A549 (cell line): ENCODE measurements around the gene CADM4. TPM values are rescaled to one million over a fixed set of nuclear protein-coding genes. Genes with fewer than 3 reads are reported as not detected.
A peak's percentile ranks its signal among the peaks of the same experiment; 100 is the strongest.
"Not testable (repeated sequence)": the region's sequence is repeated elsewhere in the genome, so short reads cannot be mapped to it uniquely, and the experiment has no call there.

ENCODE experiments used
- ATAC-seq, 2 experiments: fragments of 200-7000 bp in 1 of 2; fragments of >200 bp in 1 of 2; cut with Nextera tagmentation in 1 of 2; cut with Tn5 transposase in 1 of 2; 3 replicates each; pipeline versions ENCODE4 v1.8.0 to v1.9.1; 2018 to 2020; ENCODE audit warnings: mild to moderate bottlenecking in 1 of 2, moderate library complexity in 1 of 2
- CTCF ChIA-PET: fragments of 300-600 bp; sonication (Branson Sonifier 250); formaldehyde crosslinking; extraction: SDS; loops from one replicate; lab custom pipeline; 2021; ENCODE audit warnings: antibody characterized with exemption, inconsistent platforms; lab: Yijun Ruan, JAX
- POLR2A ChIA-PET: fragments of 350-600 bp; formaldehyde crosslinking; extraction: SDS; loops from one replicate; lab custom pipeline; 2021; ENCODE audit warnings: antibody characterized with exemption, inconsistent platforms; lab: Yijun Ruan, JAX
- DNase-seq, 2 experiments: peaks; one replicate each; pipeline versions ENCODE4 v3.0.0 to v3.0.0-alpha.2; 2011 to 2016; ENCODE audit warnings: low read depth in 1 of 2, low spot score in 1 of 2
- FAIRE-seq: peaks from 2 replicates; lab custom pipeline; 2011; peaks lifted over from hg19 to GRCh38; lab: Jason Lieb, UNC
- H3K27ac ChIP-seq, 2 experiments: fragments of >200 bp; sonication (Bioruptor Twin); formaldehyde crosslinking; 3 replicates each; pipeline ENCODE4 v1.5.1; 2016 to 2017
- H3K4me1 ChIP-seq: fragments of >200 bp; sonication (Bioruptor Twin); formaldehyde crosslinking; 3 replicates; pipeline ENCODE4 v1.6.1; 2016
- H3K4me2 ChIP-seq: fragments of >200 bp; sonication (Bioruptor Twin); formaldehyde crosslinking; 3 replicates; pipeline ENCODE4 v1.6.1; 2016
- H3K4me3 ChIP-seq: fragments of >200 bp; sonication (Bioruptor Twin); formaldehyde crosslinking; 3 replicates; pipeline ENCODE4 v1.5.1; 2016
- H3K9me3 ChIP-seq: fragments of >200 bp; sonication (Bioruptor Twin); formaldehyde crosslinking; 3 replicates; pipeline ENCODE4 v1.6.1; 2016
- BHLHE40 ChIP-seq: IDR thresholded peaks from 2 replicates; pipeline ENCODE4 v1.6.1; 2012; ENCODE audit warnings: low read depth, low read length, inconsistent platforms
- CBX8 ChIP-seq: fragments of 200-600 bp; sonication (generic); IDR thresholded peaks from 2 replicates; pipeline ENCODE4 v1.6.1; 2016
- ESRRA ChIP-seq: fragments of 150-350 bp; IDR thresholded peaks from 2 replicates; pipeline ENCODE4 v1.6.1; 2014; ENCODE audit warnings: mild to moderate bottlenecking, low read length, borderline replicate concordance
- HDAC2 ChIP-seq: fragments of 200-600 bp; sonication (generic); IDR thresholded peaks from 2 replicates; pipeline ENCODE4 v1.6.1; 2016
- HEYL ChIP-seq: fragments of 250-450 bp; sonication (Bioruptor Pico); IDR thresholded peaks from 2 replicates; pipeline ENCODE4 v1.8.0; 2021; ENCODE audit warnings: mild to moderate bottlenecking, moderate library complexity
- HOXA7 ChIP-seq: fragments of 250-450 bp; sonication (Bioruptor Pico); IDR thresholded peaks from 2 replicates; pipeline ENCODE4 v1.5.0; 2020; ENCODE audit warnings: mild to moderate bottlenecking, moderate library complexity
- HOXB5 ChIP-seq: fragments of 250-450 bp; sonication (Bioruptor Pico); IDR thresholded peaks from 2 replicates; pipeline ENCODE4 v1.5.0; 2020; ENCODE audit warnings: mild to moderate bottlenecking, moderate library complexity
- JUNB ChIP-seq: fragments of >200 bp; sonication (Bioruptor Twin); formaldehyde crosslinking; IDR thresholded peaks from 2 replicates; pipeline ENCODE4 v1.6.1; 2016
- KDM1A ChIP-seq: fragments of 200-600 bp; sonication (generic); IDR thresholded peaks from 2 replicates; pipeline ENCODE4 v1.6.1; 2016; ENCODE audit warnings: low read depth, mild to moderate bottlenecking
- KDM5A ChIP-seq: fragments of 200-600 bp; sonication (generic); IDR thresholded peaks from 2 replicates; pipeline ENCODE4 v1.6.1; 2016; ENCODE audit warnings: antibody characterized with exemption, mild to moderate bottlenecking
- MAFK ChIP-seq: fragments of 450-650 bp; IDR thresholded peaks from 2 replicates; pipeline ENCODE4 v1.6.1; 2014; ENCODE audit not compliant: partially characterized antibody
- PHF8 ChIP-seq: fragments of 200-600 bp; sonication (generic); IDR thresholded peaks from 2 replicates; pipeline ENCODE4 v1.6.1; 2016; ENCODE audit warnings: low read depth, mild to moderate bottlenecking, antibody characterized with exemption, moderate library complexity, borderline replicate concordance
- POLR2AphosphoS2 ChIP-seq: conservative IDR thresholded peaks from 2 replicates; pipeline ENCODE4 v1.6.1; 2012; ENCODE audit warnings: low read length, improper control_type of control experiment, inconsistent platforms
- RCOR1 ChIP-seq: fragments of 150-350 bp; IDR thresholded peaks from 2 replicates; pipeline ENCODE4 v1.6.1; 2014; ENCODE audit warnings: antibody characterized with exemption, low read length, low read depth
- RFX5 ChIP-seq: fragments of 450-650 bp; IDR thresholded peaks from 2 replicates; pipeline ENCODE4 v1.7.1; 2014; ENCODE audit warnings: antibody characterized with exemption, mild to moderate bottlenecking, moderate library complexity
- RNF2 ChIP-seq: fragments of 200-600 bp; sonication (generic); IDR thresholded peaks from 2 replicates; pipeline ENCODE4 v1.6.1; 2016; ENCODE audit warnings: low read depth, mild to moderate bottlenecking, antibody characterized with exemption, moderate library complexity, borderline replicate concordance
- TP53 ChIP-seq: fragments of 250-450 bp; sonication (Bioruptor Pico); IDR thresholded peaks from 2 replicates; pipeline ENCODE4 v1.5.0; 2021; ENCODE audit warnings: mild to moderate bottlenecking, moderate library complexity
- ZC3H11A ChIP-seq: fragments of 450-650 bp; IDR thresholded peaks from 2 replicates; pipeline ENCODE4 v1.6.1; 2014; ENCODE audit warnings: antibody characterized with exemption, mild to moderate bottlenecking
- WGBS: methylation state at CpG from one replicate; pipeline ENCODE4 v1.1.6; 2017; ENCODE audit errors: missing lambda C conversion rate; 5-methylcytosine and 5-hydroxymethylcytosine counted together
- polyA plus RNA-seq, 4 experiments: library from polyadenylated mRNA; depleted of rRNA in 3 of 4; stranded (reverse); fragments of >200 nt; fragmentation: RNase III in 1 of 4; extraction: RNeasy Plus Mini Kit Qiagen cat#74134 plus additional on column Dnase treatment in 1 of 4; gene quantifications; 2 replicates in 3 of 4; 3 replicates in 1 of 4; pipeline ENCODE4 v1.2.3, GENCODE V29; 2011 to 2017

Gene CADM4
- polyA plus RNA-seq, 2 of the 4 experiments (the other 2 are of a cell fraction) = 4.2 to 9.2 TPM

DNA sequence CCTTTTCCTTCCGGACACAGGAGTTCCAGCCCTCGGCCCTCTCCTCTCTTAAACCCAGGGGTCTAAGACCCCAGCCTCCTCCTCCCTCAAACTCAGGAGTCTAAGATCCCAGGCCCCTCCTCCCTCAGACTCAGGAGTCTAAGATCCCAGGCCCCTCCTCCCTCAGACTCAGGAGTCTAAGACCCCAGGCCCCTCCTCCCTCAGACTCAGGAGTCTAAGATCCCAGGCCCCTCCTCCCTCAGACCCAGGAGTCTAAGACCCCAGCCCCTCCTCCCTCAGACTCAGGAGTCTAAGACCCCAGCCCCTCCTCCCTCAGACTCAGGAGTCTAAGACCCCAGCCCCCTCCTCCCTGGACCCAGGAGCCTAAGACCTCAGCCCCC lies 4.1 kb downstream of the CADM4 start:
- H3K9me3 ChIP-seq, FAIRE-seq, DNase-seq, POLR2A ChIA-PET, ATAC-seq, H3K4me3 ChIP-seq: not testable (repeated sequence)
- 64% methylated on average over 2 of the region's 2 CpGs for WGBS
- Histone ChIP-seq H3K4me1 (peaks cover 30% of the 10 kb centered on the region), H3K27ac (peak overlapping the region in 1 of 2 experiments; percentile 68; a peak in 3 of 6 replicates), H3K4me2 (peak overlapping the region; percentile 14; the same call in 1 of the 3 replicates)
- CTCF ChIA-PET = interaction anchor here (1.4 kb wide), 1 partner anchor 17 kb away, joined by 5 read pairs; no protein-coding TSS in a partner anchor

DNA sequence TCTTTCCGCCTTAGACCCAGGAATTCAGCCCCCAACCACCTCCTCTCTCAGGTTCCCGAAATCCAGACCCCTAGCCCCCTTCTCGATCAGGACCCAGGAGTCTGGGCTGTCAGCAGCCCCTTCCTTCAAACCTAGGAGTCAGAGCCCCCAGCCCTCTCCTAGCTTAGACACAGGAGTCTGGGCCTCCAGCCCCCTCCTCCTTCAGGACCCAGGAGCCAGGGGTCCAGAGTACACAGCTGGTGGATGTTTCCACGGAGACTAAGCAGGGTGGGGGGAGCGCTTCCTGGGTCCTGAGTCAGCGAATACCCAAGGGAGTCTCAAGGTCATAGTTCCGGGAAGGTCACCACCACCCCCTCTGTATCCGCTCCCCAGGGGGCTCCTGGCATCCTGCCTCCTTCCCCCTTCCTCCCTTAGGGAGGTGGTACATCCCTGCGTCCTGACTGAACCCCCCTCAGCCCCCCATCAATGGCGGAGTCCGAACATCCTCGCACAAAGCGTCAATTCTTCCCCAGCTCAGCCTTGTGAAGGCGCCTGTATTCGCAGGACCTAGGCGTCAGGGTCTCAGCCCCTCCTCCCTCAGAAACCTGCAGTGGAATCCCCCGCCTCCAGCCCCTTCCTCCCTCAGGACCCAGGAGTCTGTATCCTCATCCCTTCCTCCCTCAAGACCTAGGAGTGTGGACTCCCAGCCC lies 4.6 kb downstream of the CADM4 start:
- H3K27ac ChIP-seq = peak overlapping the region in 1 of 2 experiments; percentile 68; a peak in 3 of 6 replicates
- ATAC-seq (no peak), DNase-seq (no peak), FAIRE-seq (no peak)
- ChIA-PET POLR2A (no interaction called here), CTCF (interaction anchor here (1.4 kb wide), 1 partner anchor 17 kb away, joined by 5 read pairs; no protein-coding TSS in a partner anchor)
- H3K4me1 ChIP-seq = peaks cover 24% of the 10 kb centered on the region
- H3K9me3 ChIP-seq = no peaks in the 10 kb centered on the region
- peak overlapping the region; percentile 14; the same call in 2 of the 3 replicates for H3K4me2 ChIP-seq
- H3K4me3 ChIP-seq = no peak overlapping the region
- WGBS = 62% methylated on average over 16 of the region's 17 CpGs
- TF ChIP-seq MAFK = peak; percentile 85
- TF ChIP-seq BHLHE40 = no peak
- 0 out of 2 replicates have a peak, but pooled peaks have one; percentile 23 for TF ChIP-seq ESRRA

DNA sequence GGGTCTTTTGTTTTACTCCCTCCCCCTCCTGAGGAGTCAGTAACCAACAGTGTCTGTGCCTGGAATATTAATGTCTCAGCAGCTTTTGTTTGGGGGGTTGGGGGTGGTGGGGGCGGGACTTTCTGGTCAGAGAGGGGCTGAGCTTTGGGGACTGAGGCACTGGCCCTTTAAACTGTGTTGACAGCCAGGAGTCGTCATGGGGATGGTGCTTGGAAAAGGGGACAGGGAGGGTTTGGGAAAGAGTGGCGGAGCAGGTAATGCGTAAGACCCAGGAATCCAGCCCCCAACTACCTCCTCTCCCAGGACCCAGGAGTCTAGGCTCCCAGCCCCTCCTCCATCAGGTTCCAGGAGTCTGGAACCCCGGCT lies 5.2 kb downstream of the CADM4 start:
- H3K4me3 ChIP-seq = no peak overlapping the region
- WGBS = 48% methylated on average over 5 of the region's 5 CpGs
- DNase-seq (no peak), ATAC-seq (peak in 1 of 2 experiments; percentile 37; a peak in 2 of 6 replicates), FAIRE-seq (no peak)
- peak overlapping the region in 1 of 2 experiments; percentile 68; a peak in 2 of 6 replicates for H3K27ac ChIP-seq
- POLR2A ChIA-PET = no interaction called here
- CTCF ChIA-PET = interaction anchor here (1.4 kb wide), 1 partner anchor 18 kb away, joined by 5 read pairs; no protein-coding TSS in a partner anchor
- H3K4me2 ChIP-seq = peak overlapping the region; percentile 14; the same call in 2 of the 3 replicates
- no peaks in the 10 kb centered on the region for H3K9me3 ChIP-seq
- no peak for TF ChIP-seq BHLHE40
- no peak for TF ChIP-seq RFX5
- TF ChIP-seq RNF2 = no peak
- no peak for TF ChIP-seq RCOR1
- TF ChIP-seq HOXB5 (CRISPR knock-in tag) = no peak
- no peak for TF ChIP-seq TP53
- TF ChIP-seq ESRRA = no peak
- no peak for TF ChIP-seq JUNB
- no peak for TF ChIP-seq KDM1A
- no peak for TF ChIP-seq CBX8
- TF ChIP-seq HOXA7 (CRISPR knock-in tag) = no peak
- TF ChIP-seq POLR2AphosphoS2 = no peak
- no peak for TF ChIP-seq ZC3H11A
- TF ChIP-seq HDAC2 = no peak
- no peak for TF ChIP-seq PHF8
- TF ChIP-seq HEYL (CRISPR knock-in tag) = no peak
- no peak for TF ChIP-seq KDM5A
- peaks cover 24% of the 10 kb centered on the region for H3K4me1 ChIP-seq

DNA sequence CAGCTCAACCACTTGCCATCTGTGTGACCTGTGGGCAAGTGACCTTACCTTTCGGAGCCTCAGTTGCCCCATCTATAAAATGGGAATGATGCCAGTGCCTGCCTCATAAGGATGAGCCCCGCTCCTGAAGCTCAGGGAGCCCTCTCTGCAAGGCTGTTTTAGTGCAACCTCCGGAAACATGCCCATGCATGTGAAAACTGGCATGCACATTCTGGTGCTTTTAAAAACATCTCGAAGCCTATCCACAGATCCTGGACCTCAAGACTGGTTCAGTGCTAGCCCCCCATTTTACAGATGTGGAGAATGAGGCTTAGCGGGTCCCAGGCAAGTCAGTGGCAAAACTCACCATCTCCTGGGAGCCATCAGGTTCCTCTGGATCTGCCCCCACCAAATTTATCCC lies 5.6 kb downstream of the CADM4 start:
- DNase-seq (no peak), FAIRE-seq (no peak)
- POLR2A ChIA-PET = interaction anchor here (1.0 kb wide), 1 partner anchor 16 kb away, joined by 6 read pairs; no protein-coding TSS in a partner anchor
- H3K27ac ChIP-seq = peak overlapping the region in 1 of 2 experiments; percentile 68; a peak in 2 of 6 replicates
- no peak overlapping the region for H3K4me3 ChIP-seq
- CTCF ChIA-PET = interaction anchor here (0.6 to 2.7 kb wide), 2 partner anchors 18 to 1883 kb away, joined by 4 to 11 read pairs; no protein-coding TSS in a partner anchor
- TF ChIP-seq CBX8 = no peak
- TF ChIP-seq, all 56 proteins: peak for 0
- 83% methylated on average over 5 of the region's 5 CpGs for WGBS
- ATAC-seq = no peak
- Histone ChIP-seq H3K4me2 (no peak overlapping the region), H3K9me3 (no peaks in the 10 kb centered on the region), H3K4me1 (peaks cover 24% of the 10 kb centered on the region)
